ENCODE data around the gene MARCHF10.

Gene MARCHF10

GRCh38 chr17:62653826-62654761 lies 154.0 kb downstream of the MARCHF10 start:
- DNase-seq = no peak

- peak; percentile 85 for DNase-seq
Observed at GRCh38 chr17:62653002-62653825, 154.9 kb downstream of the MARCHF10 start.

- DNase-seq = peak; percentile 19
Observed at GRCh38 chr17:62652251-62653001, 155.7 kb downstream of the MARCHF10 start.

Data from stimulated activated CD4-positive, alpha-beta T cell treated with anti-CD3 and anti-CD28 coated beads, Interleukin-12 subunit alpha, Interleukin-12 subunit beta, amount 100 ng/mL, for 4 hours (primary cell).